ENCODE results near the gene AMIGO2.

Gene AMIGO2

DNA sequence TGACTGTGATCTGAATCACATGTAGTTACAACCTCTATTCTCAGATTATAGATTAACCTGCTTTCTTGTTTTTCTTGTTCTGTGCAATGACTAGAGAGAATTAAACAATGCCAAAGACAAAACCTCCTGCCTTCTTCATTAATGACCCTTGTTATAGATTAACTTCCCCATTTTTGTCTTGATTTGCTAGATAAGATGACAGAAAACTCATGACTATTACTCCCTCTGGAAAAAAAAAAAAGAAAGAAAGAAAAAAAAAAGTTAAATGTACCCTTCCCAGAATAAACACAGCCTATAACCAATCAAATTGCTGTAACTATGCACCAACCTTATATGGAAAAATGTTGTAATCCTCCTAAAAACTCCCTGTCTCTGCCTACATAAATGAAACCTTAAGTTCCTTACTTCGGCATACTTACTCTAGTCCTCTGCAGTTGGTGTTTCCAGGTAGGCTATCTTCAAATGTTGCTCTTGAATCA, 41.5 kb downstream of the AMIGO2 start:
- DNase-seq (ENCODE audit: low read depth in 2 of 2, low spot score in 1 of 2), result no peak

DNA sequence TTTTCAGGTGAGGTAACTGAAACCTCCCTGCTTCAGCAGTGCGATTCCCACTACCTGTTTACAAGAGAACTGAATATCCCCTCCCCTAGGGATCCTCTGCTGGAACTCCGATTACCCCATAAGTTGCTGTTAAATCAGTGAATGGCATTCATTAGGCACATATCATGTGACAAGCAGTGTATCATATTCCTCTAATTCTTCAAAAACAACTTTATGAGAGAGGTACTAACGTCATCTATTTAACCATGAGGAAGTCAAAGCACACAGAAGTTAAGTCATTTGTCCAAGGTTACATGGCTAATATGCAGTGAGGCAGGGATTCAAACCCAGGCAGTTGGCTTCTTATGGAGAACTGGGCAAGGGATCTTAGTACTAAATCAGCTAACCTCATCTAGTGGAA, 44.3 kb downstream of the AMIGO2 start:
- no peak for DNase-seq (ENCODE audit: low read depth in 2 of 2, low spot score in 1 of 2)

DNA sequence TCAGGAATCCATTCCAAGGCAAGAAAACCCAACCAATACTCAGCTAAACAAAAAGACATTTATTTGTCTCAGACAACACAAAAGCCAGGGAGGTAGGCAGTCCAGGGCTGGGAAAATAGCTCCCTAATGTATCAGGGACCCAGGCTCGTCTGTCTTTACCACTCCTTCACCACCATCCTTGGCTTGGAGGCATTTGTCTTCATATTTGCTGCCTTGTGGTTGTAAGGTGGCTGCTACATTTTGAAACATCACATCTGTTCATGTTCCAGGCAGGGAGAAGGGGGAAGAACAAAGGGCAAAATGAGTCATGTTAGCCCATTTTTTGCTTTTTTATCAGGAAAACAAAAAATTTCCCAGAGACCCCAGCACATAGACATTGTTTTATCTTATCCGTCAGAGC, 45.1 kb downstream of the AMIGO2 start:
- no peak for DNase-seq (ENCODE audit: low read depth in 2 of 2, low spot score in 1 of 2)

DNA sequence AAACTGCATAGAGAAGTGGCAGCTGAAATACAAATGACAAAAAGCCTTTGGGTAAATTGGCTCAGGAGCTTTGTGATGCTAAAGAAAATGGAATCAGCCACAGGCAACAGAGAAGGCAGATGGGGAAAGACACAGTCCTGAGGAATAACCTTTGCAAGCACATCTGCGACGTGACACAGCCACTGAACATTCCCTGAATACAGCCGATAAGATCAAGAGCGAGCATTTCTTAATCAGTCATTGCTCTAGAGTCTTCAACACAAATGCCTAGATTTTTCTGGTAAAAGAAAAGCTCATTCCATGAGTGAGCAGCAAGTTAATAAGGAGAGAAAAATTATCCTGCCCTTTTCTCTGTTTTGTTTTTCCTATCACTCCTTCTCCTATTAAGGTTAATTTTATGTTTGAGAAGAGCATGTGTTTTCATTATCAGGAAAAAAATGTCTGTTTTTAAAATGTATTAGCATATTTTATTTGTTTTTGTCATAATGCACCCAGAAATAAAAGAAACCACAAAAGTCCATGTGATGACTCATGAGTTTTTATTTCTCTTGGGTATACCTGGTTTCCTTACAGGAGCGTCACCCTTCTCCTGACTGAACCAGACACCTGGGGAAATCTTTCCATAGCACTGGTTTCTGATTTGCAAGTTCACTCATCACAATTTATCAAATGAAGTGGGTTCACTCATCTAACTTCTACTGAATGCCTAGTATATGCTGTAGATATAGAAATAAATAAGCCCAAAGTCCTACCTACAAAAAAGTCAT, 45.8 kb downstream of the AMIGO2 start:
- DNase-seq (ENCODE audit: low read depth in 2 of 2, low spot score in 1 of 2), result no peak

DNA sequence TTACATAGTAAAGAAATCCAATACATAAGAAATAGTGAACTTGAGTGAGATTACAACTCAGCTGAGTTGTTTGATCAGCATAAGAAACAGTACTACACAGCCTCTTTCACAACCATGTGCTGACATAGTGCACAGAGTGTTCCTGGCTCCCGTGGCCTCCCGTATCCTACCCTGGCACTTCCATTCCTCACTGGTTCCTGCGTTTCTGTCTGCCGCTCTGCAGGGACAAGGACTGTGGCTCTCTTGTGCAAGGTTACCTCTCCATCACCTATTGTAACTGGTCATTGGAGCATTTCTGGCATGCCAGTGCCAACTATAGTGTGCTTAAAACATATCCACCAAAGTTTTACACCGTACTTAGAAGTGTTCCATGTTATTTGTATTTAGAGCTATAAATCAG, 46.7 kb downstream of the AMIGO2 start:
- no peak for DNase-seq (ENCODE audit: low read depth in 2 of 2, low spot score in 1 of 2)

DNA sequence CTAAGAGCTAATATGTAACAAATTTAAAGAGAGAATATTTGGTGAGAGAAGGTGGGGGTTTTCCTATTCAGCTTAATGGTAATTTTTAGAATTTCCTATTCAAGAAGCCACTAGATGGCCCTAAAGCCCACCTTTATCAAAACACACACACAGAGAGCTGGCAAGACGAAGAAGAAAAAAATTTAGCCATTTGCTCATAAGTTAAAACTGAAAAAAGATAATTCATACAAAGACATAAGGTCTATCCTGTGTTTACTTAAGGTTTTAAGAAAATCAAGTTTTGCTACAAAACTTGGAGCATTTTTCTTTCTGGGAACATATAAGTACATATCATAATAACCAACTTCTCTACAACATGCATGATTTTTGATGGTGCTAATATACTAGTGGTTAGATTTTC, 47.1 kb downstream of the AMIGO2 start:
- no peak for DNase-seq (ENCODE audit: low read depth in 2 of 2, low spot score in 1 of 2)

DNA sequence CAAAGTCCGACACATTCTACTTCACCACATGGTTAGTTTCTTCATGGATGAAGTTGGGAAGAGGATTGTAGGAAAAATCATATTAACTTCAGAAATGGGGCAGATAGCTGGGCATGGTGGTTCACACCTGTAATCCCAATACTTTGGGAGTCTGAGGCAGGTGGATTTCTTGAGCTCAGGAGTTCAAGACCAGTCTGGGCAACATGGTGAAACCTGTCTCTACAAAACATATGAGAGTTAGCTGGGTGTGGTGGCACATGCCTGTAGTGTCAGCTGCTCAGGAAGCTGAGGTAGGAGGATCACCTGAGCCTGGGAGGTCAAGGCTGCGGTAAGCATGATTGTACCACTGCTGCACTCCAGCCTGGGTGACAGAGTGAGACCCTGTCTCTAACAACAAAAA, 49.9 kb downstream of the AMIGO2 start:
- no peak for DNase-seq (ENCODE audit: low read depth in 2 of 2, low spot score in 1 of 2)

DNA sequence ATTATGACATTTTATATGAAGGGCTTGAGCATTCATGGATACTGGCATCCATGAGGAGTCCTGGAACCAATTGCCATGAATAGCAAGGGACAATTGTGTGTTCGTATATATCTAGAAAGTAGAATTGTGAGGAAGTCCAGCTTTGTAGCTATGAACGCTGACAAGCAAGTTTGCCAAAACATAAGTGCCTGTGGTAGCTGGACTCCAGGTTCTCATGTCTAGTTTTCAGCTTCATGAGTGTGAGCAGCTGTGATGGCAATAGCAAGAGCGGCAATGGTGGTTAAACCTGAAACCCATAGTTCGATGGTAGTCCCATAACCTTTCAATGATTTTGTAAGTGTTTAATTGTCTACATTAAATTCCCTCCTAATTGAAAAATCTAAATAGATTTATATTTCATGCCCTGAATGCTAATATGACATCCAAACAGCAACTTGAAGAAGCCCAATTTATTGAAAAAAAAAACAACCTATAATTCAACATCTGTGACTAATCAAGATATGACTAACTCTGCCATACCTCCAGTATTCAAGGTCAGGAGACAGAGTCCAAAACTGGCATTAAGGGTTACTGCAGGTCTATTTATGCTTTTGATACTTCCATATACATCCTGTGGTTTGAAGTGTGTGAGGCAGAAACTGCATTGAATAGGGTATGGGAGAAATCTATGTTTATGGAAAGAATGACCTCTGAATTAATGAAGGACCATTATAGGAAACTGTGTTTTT, 50.6 kb downstream of the AMIGO2 start:
- no peak for DNase-seq (ENCODE audit: low read depth in 2 of 2, low spot score in 1 of 2)

DNA sequence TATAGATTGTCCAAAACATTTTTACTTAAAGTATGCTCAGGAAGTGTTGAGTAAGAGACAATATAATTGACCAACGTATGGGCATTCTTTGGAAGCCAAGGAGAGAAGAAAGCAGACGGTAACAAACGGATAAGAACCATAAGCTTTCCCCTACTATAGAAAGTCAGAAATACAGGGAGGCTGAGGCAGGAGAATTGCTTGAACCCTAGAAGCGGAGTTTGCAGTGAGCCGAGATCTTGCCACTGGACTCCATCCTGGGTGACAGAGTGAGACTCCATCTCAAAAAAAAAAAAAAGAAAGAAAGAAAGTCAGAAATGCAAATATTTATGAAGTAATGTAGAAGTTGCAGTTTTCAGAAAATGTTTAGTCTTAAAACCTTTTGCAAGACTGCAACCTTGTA, 51.6 kb downstream of the AMIGO2 start:
- DNase-seq (ENCODE audit: low read depth in 2 of 2, low spot score in 1 of 2), result no peak
